Measurements from ENCODE around the gene GRIN3B.
"Not testable (repeated sequence)": the region's sequence is repeated elsewhere in the genome, so short reads cannot be mapped to it uniquely, and the experiment has no call there.

GRIN3B gene, protein sequence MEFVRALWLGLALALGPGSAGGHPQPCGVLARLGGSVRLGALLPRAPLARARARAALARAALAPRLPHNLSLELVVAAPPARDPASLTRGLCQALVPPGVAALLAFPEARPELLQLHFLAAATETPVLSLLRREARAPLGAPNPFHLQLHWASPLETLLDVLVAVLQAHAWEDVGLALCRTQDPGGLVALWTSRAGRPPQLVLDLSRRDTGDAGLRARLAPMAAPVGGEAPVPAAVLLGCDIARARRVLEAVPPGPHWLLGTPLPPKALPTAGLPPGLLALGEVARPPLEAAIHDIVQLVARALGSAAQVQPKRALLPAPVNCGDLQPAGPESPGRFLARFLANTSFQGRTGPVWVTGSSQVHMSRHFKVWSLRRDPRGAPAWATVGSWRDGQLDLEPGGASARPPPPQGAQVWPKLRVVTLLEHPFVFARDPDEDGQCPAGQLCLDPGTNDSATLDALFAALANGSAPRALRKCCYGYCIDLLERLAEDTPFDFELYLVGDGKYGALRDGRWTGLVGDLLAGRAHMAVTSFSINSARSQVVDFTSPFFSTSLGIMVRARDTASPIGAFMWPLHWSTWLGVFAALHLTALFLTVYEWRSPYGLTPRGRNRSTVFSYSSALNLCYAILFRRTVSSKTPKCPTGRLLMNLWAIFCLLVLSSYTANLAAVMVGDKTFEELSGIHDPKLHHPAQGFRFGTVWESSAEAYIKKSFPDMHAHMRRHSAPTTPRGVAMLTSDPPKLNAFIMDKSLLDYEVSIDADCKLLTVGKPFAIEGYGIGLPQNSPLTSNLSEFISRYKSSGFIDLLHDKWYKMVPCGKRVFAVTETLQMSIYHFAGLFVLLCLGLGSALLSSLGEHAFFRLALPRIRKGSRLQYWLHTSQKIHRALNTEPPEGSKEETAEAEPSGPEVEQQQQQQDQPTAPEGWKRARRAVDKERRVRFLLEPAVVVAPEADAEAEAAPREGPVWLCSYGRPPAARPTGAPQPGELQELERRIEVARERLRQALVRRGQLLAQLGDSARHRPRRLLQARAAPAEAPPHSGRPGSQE

GRCh38 chr19:1000095-1000494, at the start of gene GRIN3B:
Gene GRIN3B, plus strand, starts transcription at chr19:1000419. Its CDS starts 19 bp downstream, at chr19:1000438.
- peak; percentile 39 for DNase-seq

- DNase-seq = no peak
Measured at GRCh38 chr19:952049-952679, 48.1 kb upstream of the GRIN3B start.

- peak; percentile 59 for DNase-seq
Measured at GRCh38 chr19:952680-953444, 47.4 kb upstream of the GRIN3B start.

DNA sequence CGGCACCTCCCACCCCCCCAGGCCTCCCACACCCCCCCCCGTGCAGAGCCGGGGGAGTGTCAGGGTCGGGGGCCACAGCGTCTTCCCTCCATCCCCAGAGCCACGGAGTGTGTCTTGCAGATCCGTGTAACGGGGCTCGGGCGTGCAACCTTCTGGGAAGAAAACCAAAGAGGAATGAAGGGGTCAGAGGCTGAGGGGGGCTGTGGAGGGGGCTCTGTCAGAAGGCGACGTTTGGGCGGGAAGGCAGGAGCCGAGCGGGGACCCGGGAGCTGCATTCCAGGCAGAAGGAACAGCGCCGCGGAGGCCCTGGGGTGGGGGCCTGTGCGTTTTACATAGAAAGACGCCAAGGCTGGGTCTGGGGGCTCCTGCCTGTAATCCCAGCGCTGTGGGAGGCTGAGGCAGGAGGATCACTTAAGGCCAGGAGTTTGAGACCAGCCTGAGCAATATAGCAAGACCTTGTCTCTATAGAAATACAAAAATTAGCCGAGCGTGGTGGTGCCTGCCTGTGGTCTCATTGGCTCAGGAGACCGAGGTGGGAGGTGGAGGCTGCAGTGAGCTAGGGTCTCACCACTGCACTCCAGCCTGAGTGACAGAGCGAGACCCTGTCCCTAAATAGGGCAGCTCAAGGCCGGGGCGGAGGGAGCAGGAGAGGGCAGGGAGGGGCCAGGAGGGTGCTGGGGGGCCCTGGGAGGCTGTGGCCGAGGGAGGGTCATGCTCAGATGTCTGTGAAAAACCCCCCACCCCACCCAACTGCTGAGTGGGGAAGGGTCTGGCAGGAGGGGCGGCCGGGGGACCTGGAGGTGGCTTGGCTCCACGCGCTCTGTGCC, 46.6 kb upstream of the GRIN3B start:
- no peak for DNase-seq

DNA sequence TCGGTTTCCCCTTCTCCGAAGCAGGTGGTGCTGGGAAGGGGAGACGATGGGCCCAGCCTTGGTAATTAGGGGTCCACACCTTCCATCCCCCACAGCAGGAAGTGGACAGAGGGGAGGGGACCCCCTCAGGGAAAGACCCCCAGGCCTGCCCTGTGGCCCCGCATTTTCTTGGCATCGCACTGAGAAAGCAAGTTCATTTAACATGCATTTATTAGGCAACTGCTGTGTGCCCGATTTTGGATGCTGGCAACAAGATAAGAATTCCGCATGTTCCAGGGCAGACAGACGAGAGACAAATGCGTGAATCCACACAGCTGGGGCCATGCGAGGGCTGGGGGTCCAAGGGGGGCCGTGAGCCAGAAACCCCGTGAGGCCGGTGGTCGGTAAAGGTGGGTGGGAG, 45.9 kb upstream of the GRIN3B start:
- DNase-seq = no peak

DNA sequence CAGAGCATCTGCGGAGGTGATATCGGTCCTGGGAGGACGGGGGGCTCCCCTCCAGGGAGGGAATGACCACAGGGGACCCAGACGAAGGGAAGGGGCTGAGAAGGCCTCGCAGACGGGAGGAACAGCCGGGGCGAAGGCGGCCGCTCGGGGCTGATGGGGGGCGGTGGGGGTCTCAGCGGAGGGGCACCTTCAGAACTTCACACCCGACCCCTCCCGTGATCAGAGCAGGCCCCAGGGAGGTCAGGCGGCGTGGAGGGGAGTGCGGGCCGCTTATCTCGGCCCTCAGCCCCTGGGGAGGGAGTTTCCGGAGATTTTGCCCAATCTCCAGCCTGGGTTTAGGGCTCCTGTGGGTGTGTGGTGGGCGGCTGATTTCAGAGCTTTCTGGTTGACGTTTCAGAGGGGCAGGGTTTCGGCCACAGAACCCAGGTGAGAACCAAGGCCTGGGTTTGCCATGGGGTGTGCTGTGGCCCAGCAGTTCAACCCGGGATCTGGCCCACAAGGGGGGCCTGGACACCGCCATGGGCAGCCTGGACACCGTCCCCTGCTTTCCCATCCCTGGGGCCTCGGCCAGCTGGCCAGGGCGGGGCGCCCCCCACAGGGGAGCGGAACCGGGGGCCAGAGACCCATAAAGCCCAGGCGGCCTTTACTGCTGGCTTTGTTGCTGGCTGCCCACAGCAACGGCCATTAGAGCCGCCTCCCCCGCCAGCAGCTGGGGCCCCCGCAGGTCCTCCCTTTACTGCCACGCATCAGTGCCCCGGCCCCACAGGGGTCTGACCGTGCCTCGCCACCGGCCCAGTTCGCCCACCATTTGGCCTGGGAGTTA, 45.3 kb upstream of the GRIN3B start:
- DNase-seq = no peak

DNA sequence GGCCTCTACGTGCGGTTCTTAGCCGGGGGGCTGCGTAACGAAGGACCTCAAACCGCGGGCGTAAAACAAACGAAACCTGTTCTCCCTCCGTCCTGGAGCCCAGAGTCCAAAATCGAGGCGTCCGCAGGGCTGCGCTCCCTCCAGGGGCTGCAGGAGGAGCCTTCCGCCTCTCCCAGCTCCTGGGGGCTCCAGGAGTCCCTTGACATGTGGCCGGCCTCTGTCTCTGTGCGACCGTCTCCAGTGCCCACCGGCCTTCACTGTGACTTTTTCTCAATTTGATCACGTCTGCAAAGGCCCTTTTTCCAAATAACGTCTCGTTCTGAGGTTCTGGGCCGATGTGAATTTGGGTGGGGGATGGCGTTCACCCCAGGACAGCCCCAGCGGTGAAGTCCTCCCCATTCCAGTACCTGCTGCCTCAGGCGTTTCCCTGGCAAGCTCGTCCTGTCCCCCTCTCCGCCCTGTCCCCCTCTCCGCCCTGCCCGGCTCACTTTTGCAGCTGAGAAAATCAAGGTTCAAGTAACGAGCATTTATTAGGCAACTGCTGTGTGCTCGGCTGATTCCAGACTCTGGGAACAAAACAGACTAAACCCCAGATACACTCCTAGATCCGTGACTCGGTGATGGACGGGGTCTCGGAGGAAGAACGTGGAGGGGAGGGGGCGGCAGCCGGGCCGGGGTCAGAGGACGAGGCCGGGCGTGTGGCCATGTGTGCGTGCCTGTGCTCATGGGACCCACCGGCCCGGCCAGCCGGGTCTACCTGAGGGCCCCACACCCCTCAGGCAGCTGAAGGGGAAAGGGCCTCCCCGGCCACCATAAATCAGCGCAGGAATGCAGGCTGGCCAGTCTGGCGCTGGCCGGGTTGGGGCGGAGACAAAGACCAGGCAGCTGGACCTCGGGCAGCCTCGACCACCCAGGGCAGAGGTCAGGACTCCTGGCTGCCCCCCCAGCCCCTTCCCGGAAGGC, 44.1 kb upstream of the GRIN3B start:
- no peak for DNase-seq

- DNase-seq = peak; percentile 80
Measured at GRCh38 chr19:956766-957440, 43.3 kb upstream of the GRIN3B start.

- DNase-seq = not testable (repeated sequence)
Measured at GRCh38 chr19:957578-957977, 42.6 kb upstream of the GRIN3B start.

- peak; percentile 19 for DNase-seq
Measured at GRCh38 chr19:958967-959855, 41.0 kb upstream of the GRIN3B start.

- DNase-seq = no peak
Measured at GRCh38 chr19:960020-960419, 40.2 kb upstream of the GRIN3B start.

DNA sequence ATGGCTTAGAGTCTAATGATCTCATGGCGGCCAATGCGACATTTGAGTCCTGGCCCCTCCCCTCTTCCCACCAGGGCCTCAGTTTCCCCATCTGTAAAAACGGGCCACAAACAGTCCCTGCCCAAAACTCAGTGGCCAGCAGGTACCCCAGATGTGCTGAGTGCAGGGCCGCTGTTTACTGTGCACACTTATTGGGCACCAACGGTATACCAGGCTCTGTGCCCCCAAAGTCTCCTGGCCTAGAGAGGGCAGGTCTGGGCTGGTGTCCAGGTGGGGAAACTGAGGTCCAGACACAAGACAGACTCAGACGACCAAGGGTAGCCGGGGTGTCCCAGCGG, 39.6 kb upstream of the GRIN3B start:
- DNase-seq = no peak

DNA sequence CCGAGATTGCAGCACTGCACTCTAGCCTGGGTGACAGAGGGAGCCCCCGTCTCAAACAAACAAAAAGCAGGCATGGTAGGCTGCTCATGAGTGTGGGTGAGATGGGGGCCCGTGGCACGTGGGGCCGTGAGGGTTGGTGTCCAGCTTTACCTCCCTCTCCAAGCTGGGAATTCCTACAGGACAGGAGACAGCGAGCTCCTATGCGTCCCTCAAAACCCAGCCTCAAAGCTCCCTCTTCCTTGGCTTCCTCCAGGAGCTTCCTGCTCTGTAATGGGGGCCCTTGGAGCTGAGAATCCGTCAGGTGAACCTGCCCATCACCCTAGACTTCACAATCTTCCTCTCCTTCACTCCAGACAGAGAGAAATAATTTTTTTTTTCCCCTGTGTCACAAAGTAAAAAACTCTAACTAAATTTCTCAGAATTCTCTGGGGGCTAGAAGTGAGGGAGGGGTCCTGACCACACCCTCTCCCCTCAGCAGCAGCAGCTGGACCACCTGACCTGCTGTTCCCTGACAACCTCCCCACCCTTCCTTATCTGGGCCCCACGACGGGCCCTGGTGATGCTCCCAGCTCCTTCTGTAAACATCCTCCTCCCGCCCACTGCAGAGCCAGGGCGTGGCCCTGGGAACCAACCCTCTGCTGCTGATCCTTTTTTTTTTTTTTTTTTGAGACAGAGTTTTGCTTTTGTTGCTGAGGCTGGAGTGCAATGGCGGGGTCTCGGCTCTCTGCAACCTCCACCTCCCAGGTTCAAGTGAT, 38.2 kb upstream of the GRIN3B start:
- DNase-seq = no peak

DNA sequence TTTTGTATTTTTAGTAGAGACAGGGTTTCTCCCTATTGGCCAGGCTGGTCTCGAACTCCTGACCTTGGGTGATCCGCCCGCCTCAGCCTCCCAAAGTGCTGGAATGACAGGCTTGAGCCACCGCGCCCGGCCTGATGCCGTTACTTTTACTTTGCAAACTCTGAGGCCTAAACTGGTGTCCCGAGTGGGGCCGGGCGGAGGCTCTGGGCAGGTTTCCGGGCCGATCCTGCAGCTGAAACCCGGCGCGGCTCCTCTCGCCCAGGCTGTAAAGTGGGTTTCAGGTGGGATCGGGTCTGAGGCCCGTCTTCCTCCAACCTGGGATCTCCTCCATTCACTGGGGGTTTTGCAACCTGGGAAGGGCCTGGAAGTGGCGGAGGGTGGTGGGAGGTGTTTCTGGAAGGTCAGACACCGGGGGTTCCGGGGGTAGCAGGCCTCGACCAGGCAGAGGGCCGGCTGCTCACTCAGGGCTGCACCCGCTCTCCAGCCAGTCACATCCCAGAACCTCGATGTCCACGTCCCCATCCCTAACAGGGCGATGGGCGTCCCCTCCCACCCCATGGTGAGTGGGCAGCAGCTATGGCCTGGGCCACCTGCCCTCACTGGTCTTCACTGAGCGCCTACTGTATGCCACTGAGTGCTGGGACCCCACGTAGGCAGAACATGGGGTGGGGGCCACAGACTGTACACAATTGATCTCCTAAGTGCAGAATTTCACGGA, 37.4 kb upstream of the GRIN3B start:
- no peak for DNase-seq

DNA sequence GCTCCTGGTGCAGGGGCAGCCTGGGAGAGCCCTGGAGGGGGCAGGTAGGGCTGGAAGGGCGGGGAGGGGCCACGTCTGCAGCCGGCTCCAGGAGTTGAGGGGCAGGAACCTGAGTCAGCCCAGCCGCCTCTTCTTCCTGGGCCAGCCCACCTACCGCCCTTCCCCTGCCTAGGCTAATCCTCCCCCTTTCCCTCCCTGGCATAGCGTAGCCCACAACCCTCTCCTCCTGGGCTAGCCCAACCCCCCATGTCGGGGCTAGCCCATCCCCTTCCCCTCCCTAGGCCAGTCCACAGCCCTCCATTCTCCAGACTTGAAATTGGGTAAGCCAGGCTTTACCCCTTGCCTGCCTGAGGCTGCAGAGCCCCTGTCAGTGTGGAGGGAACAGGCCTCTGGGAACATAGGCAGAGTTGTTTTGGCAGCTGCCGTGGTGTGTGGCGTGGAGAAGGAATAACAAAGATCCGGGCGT, 36.7 kb upstream of the GRIN3B start:
- DNase-seq = no peak

DNA sequence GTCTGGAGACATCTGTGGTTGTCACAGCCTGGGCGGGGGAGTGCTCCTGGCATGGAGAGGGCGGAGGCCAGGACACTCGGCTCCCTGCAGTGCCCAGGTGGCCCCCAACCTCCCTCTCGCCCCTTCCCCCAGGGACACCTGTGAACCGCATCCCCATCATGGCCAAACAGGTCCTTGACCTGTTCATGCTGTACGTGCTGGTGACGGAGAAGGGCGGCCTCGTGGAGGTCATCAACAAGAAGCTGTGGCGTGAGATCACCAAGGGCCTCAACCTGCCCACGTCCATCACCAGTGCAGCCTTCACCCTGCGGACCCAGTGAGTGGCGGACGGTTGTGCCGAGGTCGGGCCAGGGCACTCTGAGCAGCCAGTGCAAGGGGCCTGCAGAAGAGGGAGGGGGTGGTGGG, 36.1 kb upstream of the GRIN3B start:
- DNase-seq = no peak
